ENCODE data around the gene SULF2. TPM values are rescaled to one million over a fixed set of nuclear protein-coding genes. Genes with fewer than 3 reads are reported as not detected.

SULF2 gene
- total and polyA plus RNA-seq, 2 of the 13 experiments (the other 11 are each of a cell fraction or from before 2014, with no cell fraction given), result 7.2 to 50.9 TPM

DNA sequence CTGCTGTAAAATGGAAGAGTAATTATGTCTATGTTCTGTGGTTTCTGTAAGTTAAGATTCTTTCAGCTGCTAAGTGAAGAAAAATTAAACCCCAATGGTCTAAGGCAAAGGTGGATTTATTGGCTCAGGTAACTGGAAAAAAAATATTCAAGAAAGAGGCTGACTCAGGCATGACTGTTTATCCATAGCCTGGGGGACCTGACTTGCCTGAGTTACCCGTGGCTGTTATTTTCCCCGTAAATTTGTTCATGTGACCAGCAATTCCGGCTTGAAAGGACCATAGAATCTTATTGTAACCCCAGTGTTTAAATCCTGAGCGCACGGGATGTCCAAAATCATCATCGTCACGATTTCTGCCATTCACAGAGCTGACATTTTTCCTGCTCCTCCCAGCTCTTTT is 32.3 kb upstream of the SULF2 start (continued):
- TF ChIP-seq, protein P1, sequence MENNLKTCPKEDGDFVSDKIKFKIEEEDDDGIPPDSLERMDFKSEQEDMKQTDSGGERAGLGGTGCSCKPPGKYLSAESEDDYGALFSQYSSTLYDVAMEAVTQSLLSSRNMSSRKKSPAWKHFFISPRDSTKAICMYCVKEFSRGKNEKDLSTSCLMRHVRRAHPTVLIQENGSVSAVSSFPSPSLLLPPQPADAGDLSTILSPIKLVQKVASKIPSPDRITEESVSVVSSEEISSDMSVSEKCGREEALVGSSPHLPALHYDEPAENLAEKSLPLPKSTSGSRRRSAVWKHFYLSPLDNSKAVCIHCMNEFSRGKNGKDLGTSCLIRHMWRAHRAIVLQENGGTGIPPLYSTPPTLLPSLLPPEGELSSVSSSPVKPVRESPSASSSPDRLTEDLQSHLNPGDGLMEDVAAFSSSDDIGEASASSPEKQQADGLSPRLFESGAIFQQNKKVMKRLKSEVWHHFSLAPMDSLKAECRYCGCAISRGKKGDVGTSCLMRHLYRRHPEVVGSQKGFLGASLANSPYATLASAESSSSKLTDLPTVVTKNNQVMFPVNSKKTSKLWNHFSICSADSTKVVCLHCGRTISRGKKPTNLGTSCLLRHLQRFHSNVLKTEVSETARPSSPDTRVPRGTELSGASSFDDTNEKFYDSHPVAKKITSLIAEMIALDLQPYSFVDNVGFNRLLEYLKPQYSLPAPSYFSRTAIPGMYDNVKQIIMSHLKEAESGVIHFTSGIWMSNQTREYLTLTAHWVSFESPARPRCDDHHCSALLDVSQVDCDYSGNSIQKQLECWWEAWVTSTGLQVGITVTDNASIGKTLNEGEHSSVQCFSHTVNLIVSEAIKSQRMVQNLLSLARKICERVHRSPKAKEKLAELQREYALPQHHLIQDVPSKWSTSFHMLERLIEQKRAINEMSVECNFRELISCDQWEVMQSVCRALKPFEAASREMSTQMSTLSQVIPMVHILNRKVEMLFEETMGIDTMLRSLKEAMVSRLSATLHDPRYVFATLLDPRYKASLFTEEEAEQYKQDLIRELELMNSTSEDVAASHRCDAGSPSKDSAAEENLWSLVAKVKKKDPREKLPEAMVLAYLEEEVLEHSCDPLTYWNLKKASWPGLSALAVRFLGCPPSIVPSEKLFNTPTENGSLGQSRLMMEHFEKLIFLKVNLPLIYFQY (CRISPR knock-in tag; IDR thresholded peaks at IDR 0.05; ENCODE audit: borderline replicate concordance), result no peak

DNA sequence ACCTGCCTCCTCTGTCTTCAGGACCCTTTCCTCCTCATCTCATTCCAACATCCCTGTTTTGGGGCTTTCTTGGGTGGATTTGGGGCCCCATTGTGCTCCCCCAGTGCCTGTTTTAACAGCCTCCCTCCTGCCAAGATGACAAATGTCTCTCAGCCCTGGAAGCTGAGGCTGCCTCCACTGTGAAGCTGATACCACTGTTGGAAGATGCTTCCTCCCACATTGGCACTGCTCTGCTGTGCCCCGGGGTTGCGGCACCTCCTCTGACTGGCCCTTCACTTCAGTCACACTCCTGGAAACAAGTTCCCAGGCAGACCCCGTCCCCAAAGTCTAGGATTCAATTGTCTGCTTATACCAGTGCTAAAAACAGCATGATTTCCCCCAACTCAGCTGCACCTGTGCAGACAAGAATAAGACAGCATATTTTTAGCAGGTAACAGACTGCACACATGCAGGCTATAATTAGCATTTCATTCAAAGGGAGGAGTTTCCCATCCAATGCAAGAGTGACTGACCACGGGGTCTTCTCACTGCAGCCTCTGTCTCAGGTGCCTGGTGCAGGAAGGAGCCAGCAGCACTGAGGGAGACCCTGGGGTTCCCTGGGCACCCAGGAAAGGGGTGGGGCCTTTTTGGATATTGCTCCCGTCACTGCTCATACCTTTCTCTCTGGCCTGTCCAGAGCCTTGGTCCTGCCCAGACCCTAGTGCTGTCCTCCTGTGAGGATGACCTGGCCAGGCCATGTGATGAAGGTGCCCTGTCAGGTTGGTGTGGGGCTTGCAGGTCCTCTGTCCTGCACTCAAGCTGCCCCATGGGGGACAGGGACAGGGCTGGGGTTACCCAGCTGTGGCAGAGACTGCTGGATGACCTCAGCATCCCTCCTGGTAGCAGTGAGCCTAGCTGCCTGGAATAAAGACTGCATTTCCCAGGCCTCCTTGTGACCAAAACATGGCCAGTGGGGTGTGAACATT is 31.5 kb upstream of the SULF2 start:
- no peaks in the 10 kb centered on the region for H3K36me3 ChIP-seq (replicated peaks in 1 of 2; ENCODE audit: control insufficient read depth in 1 of 2, insufficient read depth in 2 of 2, low read length in 2 of 2)
- ChIA-PET CTCF (ENCODE audit: low intra/inter-chr PET ratio, low total read pairs) (no interaction called here), POLR2A (no interaction called here)
- no peak overlapping the region for H2AFZ ChIP-seq (ENCODE audit: low read length)
- no peak for DNase-seq (ENCODE audit: low spot score)
- TF ChIP-seq, protein P1 (CRISPR knock-in tag; IDR thresholded peaks at IDR 0.05; ENCODE audit: borderline replicate concordance), result no peak
- TF ChIP-seq PHF21A (CRISPR knock-in tag; IDR thresholded peaks at IDR 0.05) (no peak), JUND (CRISPR knock-in tag; IDR thresholded peaks at IDR 0.05) (no peak), ZFP1 (CRISPR knock-in tag; IDR thresholded peaks at IDR 0.05) (no peak), TBX2 (CRISPR knock-in tag; IDR thresholded peaks at IDR 0.05; ENCODE audit: borderline replicate concordance) (no peak), POLR2AphosphoS5 (IDR thresholded peaks at IDR 0.05; ENCODE audit: low read depth, low read length) (no peak), ZNF720 (CRISPR knock-in tag; IDR thresholded peaks at IDR 0.05) (no peak), NRL (CRISPR knock-in tag; IDR thresholded peaks at IDR 0.05; ENCODE audit: borderline replicate concordance) (no peak)
- TF ChIP-seq, protein P2, sequence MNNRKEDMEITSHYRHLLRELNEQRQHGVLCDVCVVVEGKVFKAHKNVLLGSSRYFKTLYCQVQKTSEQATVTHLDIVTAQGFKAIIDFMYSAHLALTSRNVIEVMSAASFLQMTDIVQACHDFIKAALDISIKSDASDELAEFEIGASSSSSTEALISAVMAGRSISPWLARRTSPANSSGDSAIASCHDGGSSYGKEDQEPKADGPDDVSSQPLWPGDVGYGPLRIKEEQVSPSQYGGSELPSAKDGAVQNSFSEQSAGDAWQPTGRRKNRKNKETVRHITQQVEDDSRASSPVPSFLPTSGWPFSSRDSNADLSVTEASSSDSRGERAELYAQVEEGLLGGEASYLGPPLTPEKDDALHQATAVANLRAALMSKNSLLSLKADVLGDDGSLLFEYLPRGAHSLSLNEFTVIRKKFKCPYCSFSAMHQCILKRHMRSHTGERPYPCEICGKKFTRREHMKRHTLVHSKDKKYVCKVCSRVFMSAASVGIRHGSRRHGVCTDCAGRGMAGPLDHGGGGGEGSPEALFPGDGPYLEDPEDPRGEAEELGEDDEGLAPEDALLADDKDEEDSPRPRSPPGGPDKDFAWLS (CRISPR knock-in tag; IDR thresholded peaks at IDR 0.05; ENCODE audit: borderline replicate concordance), result no peak
- TF ChIP-seq, protein P3, sequence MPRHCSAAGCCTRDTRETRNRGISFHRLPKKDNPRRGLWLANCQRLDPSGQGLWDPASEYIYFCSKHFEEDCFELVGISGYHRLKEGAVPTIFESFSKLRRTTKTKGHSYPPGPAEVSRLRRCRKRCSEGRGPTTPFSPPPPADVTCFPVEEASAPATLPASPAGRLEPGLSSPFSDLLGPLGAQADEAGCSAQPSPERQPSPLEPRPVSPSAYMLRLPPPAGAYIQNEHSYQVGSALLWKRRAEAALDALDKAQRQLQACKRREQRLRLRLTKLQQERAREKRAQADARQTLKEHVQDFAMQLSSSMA (CRISPR knock-in tag; IDR thresholded peaks at IDR 0.05), result no peak
- in situ Hi-C loops (cut with HindIII; ENCODE audit: extremely low pct_ligation_motif_present, low pct_unique_long_range_greater_than_20kb) (no loop called here), intact Hi-C loops (cut with micrococcal nuclease; ENCODE audit: unreplicated experiment) (no loop called here)
- H3K9ac ChIP-seq (ENCODE audit: insufficient read depth, low read depth, low read length), result no peak overlapping the region
- no peaks in the 10 kb centered on the region for H3K9me3 ChIP-seq (ENCODE audit: low read length)
- FAIRE-seq, result no peak
- WGBS (ENCODE audit: low lambda C conversion rate), result 33% methylated on average over 4 of the region's 5 CpGs
- no peak overlapping the region for H3K4me3 ChIP-seq (replicated peaks in 1 of 3; ENCODE audit: insufficient read depth in 1 of 3, low read depth in 2 of 3, low read length in 3 of 3)
- no peak overlapping the region for H3K27ac ChIP-seq (ENCODE audit: extremely low read length, insufficient read depth, low read length)
- H3K27me3 ChIP-seq (ENCODE audit: control insufficient read depth in 1 of 2, insufficient read depth in 2 of 2, low read length in 2 of 2), result peaks cover 2 to 49% of the 10 kb centered on the region in 2 experiments; a peak in 4 of 5 replicates
- BruUV-seq (replicated peaks), result no TSS peak
- no peak overlapping the region for H3K4me2 ChIP-seq (ENCODE audit: low read depth, low read length)
- no peaks in the 10 kb centered on the region for H3K4me1 ChIP-seq (ENCODE audit: insufficient read depth, low read length)
- no peaks in the 10 kb centered on the region for H4K20me1 ChIP-seq (ENCODE audit: insufficient read depth, low read length)
- no peaks in the 10 kb centered on the region for H3K79me2 ChIP-seq (ENCODE audit: insufficient read depth, low read length)
- peak; percentile 22; the same call in 1 of the 3 replicates for ATAC-seq

Measured in HepG2 (cell line).